GM18511 (cell line): ENCODE measurements around the gene TDP2.
"Not testable (repeated sequence)": the region's sequence is repeated elsewhere in the genome, so short reads cannot be mapped to it uniquely, and the experiment has no call there.

Experiments used
- ATAC-seq: cut with Tn5 transposase; IDR thresholded peaks from one replicate; pipeline ENCODE4 v1.9.1; 2021; ENCODE audit warnings: mild to moderate bottlenecking, moderate library complexity; ENCODE audit not compliant: unreplicated experiment

The TDP2 gene

DNA sequence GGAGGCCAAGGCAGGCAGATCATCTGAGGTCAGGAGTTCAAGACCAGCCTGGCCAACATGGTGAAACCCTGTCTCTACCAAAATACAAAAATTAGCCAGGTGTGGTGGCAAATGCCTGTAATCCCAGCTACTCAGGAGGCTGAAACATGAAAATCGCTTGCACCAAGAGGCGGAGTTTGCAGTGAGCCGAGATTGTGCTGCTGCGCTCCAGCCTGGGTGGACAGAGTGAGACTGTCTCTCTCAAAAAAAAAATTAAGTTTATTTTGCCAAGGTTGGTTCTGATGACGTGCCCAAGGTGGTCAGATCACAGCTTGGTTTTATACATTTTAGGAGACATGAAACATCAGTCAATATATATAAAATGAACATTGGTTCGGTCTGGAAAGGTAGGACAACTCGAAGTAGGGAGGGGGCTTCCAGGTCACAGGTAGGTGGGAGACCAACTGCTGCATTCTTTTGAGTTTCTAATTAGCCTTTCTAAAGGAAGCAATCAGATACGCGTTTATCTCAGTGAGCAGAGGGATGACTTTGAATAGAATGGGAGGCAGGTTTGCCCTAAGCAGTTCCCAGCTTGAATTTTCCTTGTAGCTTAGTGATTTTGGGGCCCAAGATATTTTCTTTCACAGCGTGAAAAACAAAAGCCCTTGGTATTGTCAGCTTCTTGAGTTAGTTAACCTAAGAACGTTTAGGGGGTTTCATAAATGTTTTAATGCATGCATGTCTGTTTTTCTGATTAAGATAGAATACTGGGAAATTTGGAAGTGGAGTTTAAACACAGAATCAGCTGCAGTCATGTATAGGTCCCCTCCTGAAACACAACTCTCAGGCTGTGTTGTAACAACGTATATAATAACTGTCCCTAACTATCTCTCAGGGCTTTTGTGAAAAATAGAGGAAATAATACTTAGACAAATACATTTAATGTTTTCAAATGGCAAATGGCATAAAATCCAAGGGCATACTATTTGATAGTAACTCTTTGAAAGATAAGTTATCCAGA lies 16.9 kb upstream of the TDP2 start:
- ATAC-seq, result no peak

- no peak for ATAC-seq
Observed at GRCh38 chr6:24680582-24680981, 13.9 kb upstream of the TDP2 start.

- not testable (repeated sequence) for ATAC-seq
Observed at GRCh38 chr6:24678792-24679352, 12.2 kb upstream of the TDP2 start.

DNA sequence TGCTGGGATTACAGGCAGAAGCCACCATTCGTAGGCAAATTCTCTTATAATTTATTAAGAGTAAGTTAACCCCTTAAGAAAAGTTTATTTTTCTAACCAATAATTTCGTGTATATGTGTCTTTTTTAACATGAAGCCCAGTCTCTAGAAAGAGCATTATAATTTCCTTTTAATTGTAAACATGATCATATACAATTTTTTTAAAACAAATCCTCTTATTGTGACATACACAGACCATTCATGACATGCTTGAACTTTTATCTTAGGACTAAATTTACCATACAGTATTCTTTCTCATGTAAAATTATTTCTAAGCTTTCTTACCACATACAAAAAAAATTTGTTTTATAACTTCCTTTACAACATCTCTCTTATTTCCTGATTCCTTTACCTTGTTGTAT lies 6.9 kb upstream of the TDP2 start:
- no peak for ATAC-seq

- no peak for ATAC-seq
Observed at GRCh38 chr6:24672620-24673182, 6.0 kb upstream of the TDP2 start.

DNA sequence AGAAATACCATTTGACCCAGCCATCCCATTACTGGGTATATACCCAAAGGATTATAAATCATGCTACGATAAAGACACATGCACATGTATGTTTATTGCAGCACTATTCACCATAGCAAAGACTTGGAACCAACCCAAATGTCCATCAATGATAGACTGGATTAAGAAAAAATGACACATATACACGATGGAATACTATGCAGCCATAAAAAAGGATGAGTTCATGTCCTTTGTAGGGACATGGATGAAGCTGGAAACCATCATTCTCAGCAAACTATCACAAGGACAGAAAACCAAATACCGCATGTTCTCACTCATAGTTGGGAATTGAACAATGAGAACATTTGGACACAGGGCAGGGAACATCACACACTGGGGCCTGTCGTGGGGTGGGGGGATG lies 4.4 kb upstream of the TDP2 start:
- not testable (repeated sequence) for ATAC-seq

DNA sequence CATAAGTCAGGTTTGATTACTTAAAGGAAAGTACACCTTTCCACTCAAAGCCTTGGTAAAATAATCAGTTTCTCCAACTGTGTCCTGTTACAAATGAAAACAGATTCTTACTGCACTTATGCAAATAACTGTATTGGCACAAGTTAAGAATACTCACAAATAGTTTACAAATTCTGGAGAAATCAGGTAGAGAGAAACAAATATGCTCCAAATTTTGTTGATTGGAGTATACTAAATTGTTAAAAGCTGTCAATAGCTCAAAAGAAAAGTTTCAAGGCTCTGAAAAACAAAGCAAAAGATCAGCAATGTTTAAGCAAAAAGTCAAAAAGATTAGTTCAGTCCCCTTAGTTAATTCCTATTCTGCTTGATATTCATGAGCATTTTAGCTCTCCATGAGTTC lies 3.8 kb upstream of the TDP2 start:
- ATAC-seq, result not testable (repeated sequence)

- ATAC-seq, result no peak
Observed at GRCh38 chr6:24668997-24669361, 2.3 kb upstream of the TDP2 start.

DNA sequence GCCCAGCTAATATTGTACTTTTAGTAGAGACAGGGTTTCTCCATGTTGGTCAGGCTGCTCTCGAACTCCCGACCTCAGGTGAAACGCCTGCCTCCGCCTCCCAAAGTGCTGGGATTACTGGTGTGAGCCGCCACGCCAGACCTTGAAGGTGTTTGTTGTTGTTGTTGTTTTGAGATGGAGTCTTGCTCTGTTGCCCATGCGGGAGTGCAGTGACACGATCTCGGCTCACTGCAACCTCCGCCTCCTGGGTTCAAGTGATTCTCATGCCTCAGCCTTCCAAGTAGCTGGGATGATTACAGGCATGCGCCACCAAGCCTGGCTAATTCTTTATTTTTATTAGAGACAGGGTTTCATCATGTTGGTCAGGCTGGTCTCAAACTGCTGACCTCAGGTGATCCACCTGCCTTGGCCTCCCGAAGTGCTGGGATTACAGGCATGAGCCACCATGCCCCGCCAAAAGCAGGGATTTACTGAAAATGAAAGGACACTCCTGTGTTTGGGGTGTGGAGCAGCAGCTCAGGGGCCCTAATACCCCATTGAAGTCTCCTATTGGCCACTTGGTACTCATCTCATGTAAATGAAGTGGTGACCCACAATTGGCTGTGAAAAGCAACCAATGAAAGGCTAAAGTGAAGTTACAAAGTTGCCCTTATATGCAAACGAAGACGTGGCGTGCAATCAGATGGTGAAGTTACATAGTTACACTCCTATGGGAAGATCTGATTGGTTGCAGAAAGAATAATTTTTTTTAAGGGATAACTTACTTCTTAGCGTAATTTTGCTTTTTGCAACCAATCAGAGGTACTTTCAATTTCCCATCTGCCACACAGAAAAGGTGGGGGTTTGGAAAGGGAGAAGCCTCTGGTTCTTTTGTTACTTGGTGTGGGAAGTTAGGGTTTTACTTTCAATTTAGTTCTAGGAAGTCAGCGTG lies 1.6 kb upstream of the TDP2 start:
- not testable (repeated sequence) for ATAC-seq

- peak; percentile 10 for ATAC-seq
Observed at GRCh38 chr6:24667378-24667803, 692 bp upstream of the TDP2 start.

DNA sequence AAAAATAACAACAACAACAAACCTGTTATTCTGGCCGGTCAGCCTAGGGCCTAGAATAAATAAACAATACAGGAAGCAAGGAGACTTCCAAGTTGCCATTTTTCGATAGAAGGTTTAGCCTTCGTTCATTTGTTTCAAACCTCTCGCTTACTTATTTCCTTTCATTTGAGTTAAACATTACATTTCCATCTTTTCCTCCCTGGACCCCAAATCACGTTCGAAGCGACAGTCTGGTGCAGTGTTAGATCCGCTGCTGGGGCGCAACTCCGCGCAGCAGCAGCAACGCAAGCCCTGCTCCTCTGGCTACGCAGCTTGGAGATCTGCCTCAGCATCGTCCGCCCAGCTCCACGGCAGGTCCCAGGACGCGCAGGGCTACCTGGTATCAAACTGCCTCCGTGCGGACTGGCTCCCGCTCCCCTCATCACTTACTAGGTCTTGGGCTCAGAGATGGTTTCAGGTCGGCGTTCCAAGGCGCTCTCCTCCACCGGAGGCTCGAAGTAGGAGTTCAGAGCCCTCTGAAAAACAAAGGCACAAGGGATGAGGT lies 530 bp downstream of the TDP2 start:
- ATAC-seq, result peak; percentile 45

GRCh38 chr6:24664046-24664987 lies 2.4 kb downstream of the TDP2 start:
- ATAC-seq, result no peak

GRCh38 chr6:24663189-24663588 lies 3.5 kb downstream of the TDP2 start:
- ATAC-seq, result no peak

DNA sequence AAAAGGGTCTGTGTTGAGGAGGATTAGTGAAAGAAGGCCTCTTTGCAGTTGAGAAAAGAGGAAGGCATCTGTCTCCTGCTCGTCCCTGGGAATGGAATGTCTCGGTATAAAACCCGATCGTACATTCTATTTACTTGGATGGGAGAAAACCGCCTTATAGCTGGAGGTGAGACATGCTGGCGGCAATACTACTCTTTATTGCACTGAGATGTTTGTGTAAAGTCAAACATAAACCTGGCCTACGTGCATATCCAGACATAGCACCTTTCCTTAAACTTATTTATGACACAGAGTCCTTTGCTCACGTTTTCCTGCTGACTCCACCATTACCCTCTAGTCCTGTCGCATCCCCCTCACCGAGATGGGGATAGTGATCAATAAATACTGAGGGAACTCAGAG lies 4.5 kb downstream of the TDP2 start:
- no peak for ATAC-seq

DNA sequence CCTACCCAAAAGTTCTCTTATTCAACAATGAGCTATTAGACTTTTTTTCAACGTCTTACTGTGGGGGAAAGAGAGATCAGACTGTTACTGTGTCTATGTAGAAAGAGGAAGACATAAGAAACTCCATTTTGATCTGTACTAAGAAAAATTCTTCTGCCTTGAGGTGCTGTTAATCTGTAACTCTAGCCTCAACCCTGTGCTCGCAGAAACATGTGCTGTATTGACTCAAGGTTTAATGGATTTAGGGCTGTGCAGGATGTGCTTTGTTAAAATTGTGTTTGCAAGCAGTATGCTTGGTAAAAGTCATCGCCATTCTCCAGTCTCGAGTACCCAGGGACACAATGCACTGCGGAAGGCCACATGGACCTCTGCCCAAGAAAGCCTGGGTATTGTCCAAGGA lies 4.9 kb downstream of the TDP2 start:
- not testable (repeated sequence) for ATAC-seq

DNA sequence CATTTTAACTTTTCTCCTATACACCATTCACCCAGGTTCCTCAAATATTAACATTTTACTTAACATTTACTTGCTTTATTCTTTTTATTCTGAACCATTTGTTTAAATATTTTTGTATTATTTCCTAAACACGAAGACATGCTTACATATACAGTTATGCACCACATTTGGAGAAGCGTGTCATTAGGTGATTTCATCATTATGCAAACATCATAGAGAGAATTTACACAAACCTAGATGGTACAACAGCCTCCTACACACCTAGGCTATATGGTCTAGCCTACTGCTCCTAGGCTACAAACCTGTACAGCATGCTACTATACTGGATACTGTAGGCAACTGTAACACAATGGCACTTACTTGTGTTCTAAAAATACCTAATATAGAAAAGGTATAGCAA lies 6.6 kb downstream of the TDP2 start:
- ATAC-seq, result no peak

- ATAC-seq, result no peak
Observed at GRCh38 chr6:24659561-24659960, 7.1 kb downstream of the TDP2 start.

DNA sequence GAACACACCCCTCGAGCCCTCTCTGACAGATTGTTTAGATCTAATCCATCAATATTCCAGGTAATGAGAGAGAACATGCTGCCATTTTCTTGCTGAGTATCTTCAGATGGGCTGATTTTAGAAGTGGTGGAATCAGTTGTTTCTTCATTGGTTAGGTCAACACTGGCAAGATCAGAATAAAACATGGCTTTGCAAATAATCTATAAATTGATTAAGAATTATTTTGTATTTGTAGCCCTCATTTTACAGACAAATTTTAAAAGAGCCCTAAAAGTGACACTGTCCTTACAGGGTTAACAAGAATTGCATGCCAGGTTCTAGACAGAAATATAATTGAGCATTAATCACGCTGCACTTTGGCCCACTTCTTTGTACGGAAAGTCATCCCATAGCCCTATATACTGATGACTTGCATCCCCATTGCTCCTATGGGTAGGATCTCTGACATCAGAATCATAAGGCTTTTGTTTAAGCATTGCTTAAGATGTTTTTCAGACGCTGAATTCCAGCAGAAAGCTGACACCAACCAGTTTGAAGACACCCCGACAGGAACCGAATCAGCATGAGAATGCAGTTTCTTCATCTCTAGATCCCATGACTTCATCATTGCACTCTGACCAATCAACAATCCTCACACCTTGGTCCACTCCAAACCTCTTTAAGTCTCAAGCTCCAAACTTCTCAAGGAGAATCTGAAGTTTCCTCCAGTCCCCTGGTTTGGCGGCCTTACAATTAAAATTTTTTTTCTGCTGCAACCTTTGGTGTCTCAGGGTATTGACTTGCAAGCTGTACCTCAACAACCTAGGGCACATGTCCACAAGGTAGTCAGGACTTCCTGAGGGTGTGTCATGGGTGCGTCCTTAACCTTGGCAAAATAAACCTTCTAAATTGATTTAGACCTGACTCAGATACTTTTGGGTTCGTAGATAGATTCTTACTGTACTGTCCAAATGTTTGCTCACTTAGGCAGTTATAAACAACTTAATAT lies 7.8 kb downstream of the TDP2 start:
- no peak for ATAC-seq
